ENCODE results near the gene GNAI3. TPM values are rescaled to one million over a fixed set of nuclear protein-coding genes. Genes with fewer than 3 reads are reported as not detected.
A peak's percentile ranks its signal among the peaks of the same experiment; 100 is the strongest.

GNAI3 gene
- polyA plus RNA-seq, 2 of the 4 experiments (the other 2 are of a cell fraction), result 5.3 to 8.7 TPM

- no peak for TF ChIP-seq HOXA7 (CRISPR knock-in tag; IDR thresholded peaks at IDR 0.05)
- TF ChIP-seq CBX8 (IDR thresholded peaks at IDR 0.05), result no peak
- no peak for TF ChIP-seq KDM5A (IDR thresholded peaks at IDR 0.05)
Observed at GRCh38 chr1:109643385-109644230, 95.2 kb downstream of the GNAI3 start (continued).

GRCh38 chr1:109644670-109645069 lies 96.3 kb downstream of the GNAI3 start:
- H3K4me3 ChIP-seq, result no peak overlapping the region
- ChIA-PET POLR2A (no interaction called here), CTCF (interaction anchor here (0.7 to 21.4 kb wide), 5 partner anchors 9 to 366 kb away, joined by 3 to 295 read pairs (median 73); partner anchors contain the start of gene GSTM4)
- H3K4me2 ChIP-seq, result no peak overlapping the region
- no peak for TF ChIP-seq CEBPB (IDR thresholded peaks at IDR 0.05)
- no peak for TF ChIP-seq GATA3 (IDR thresholded peaks at IDR 0.05; ENCODE audit: borderline replicate concordance)
- no peak for TF ChIP-seq SMC3 (IDR thresholded peaks at IDR 0.05)
- no peak for TF ChIP-seq ZSCAN20 (CRISPR knock-in tag; IDR thresholded peaks at IDR 0.05)
- TF ChIP-seq NFE2L2 (conservative IDR thresholded peaks at IDR 0.05; ENCODE audit: low read length), result no peak
- no peak for TF ChIP-seq FOXS1 (CRISPR knock-in tag; IDR thresholded peaks at IDR 0.05)
- TF ChIP-seq HDAC2 (IDR thresholded peaks at IDR 0.05), result no peak
- TF ChIP-seq ZNF302 (CRISPR knock-in tag; IDR thresholded peaks at IDR 0.05), result no peak
- no peak for TF ChIP-seq HMGXB4 (CRISPR knock-in tag; IDR thresholded peaks at IDR 0.05; ENCODE audit: borderline replicate concordance)
- TF ChIP-seq HOXB5 (CRISPR knock-in tag; IDR thresholded peaks at IDR 0.05), result no peak
- no peak for TF ChIP-seq ZFP36 (IDR thresholded peaks at IDR 0.05; ENCODE audit: borderline replicate concordance, partially characterized antibody)
- TF ChIP-seq CHD4 (IDR thresholded peaks at IDR 0.05; ENCODE audit: borderline replicate concordance), result no peak
- no peak for TF ChIP-seq BHLHE40 (IDR thresholded peaks at IDR 0.05; ENCODE audit: low read depth, low read length)
- no peak for TF ChIP-seq RFX5 (IDR thresholded peaks at IDR 0.05)
- no peak for ATAC-seq
- no peak for DNase-seq (ENCODE audit: low read depth in 1 of 2, low spot score in 1 of 2)
- no peak for FAIRE-seq
- no peaks in the 10 kb centered on the region for H3K9me3 ChIP-seq
- WGBS (ENCODE audit: missing lambda C conversion rate), result no CpG with 5 or more reads among the region's 10 CpGs
- no peak overlapping the region for H3K27ac ChIP-seq
- H3K4me1 ChIP-seq, result peaks cover 13% of the 10 kb centered on the region; the same call in 2 of the 3 replicates

GRCh38 chr1:109649491-109649914 lies 101.1 kb downstream of the GNAI3 start:
- DNase-seq (ENCODE audit: low read depth in 1 of 2, low spot score in 1 of 2), result peak in 1 of 2 experiments; percentile 46
- FAIRE-seq, result no peak
- Histone ChIP-seq H3K4me1 (peaks cover 17% of the 10 kb centered on the region; the same call in 2 of the 3 replicates), H3K27ac (peak overlapping the region; percentile 57 to 63; a peak in 5 of 6 replicates), H3K4me3 (0 out of 3 replicates have a peak overlapping the region, but pooled peaks have one; percentile 21), H3K9me3 (no peaks in the 10 kb centered on the region), H3K4me2 (peak overlapping the region; percentile 80)
- peak in 1 of 2 experiments; percentile 67; a peak in 3 of 6 replicates for ATAC-seq
- no peak for TF ChIP-seq HEYL (CRISPR knock-in tag; IDR thresholded peaks at IDR 0.05)
- TF ChIP-seq HES2 (IDR thresholded peaks at IDR 0.05), result no peak
- peak; percentile 55 for TF ChIP-seq CTCF (IDR thresholded peaks at IDR 0.05)
- TF ChIP-seq ZSCAN20 (CRISPR knock-in tag; IDR thresholded peaks at IDR 0.05), result no peak
- TF ChIP-seq MAZ (IDR thresholded peaks at IDR 0.05; ENCODE audit: borderline replicate concordance, low read depth, low read length), result no peak
- TF ChIP-seq PHF8 (IDR thresholded peaks at IDR 0.05; ENCODE audit: borderline replicate concordance, low read depth), result no peak
- TF ChIP-seq KDM5A (IDR thresholded peaks at IDR 0.05), result no peak
- TF ChIP-seq HOXA7 (CRISPR knock-in tag; IDR thresholded peaks at IDR 0.05), result no peak
- no peak for TF ChIP-seq POLR2A (IDR thresholded peaks at IDR 0.05; ENCODE audit: low read length)
- peak; percentile 36; the same call in 1 of the 3 replicates for TF ChIP-seq SMC3 (IDR thresholded peaks at IDR 0.05)
- no peak for TF ChIP-seq BHLHE40 (IDR thresholded peaks at IDR 0.05; ENCODE audit: low read depth, low read length)
- TF ChIP-seq RAD21 (conservative IDR thresholded peaks at IDR 0.05 in 1 of 2, IDR thresholded peaks at IDR 0.05 in 1 of 2), result peak; percentile 48 to 50
- TF ChIP-seq PBX3 (IDR thresholded peaks at IDR 0.05), result no peak
- TF ChIP-seq ATOH8 (CRISPR knock-in tag; IDR thresholded peaks at IDR 0.05; ENCODE audit: low read depth), result no peak
- POLR2A ChIA-PET, result interaction anchor here (1.5 to 1.8 kb wide), 2 partner anchors 101 to 123 kb away, joined by 3 to 10 read pairs; partner anchors contain the start of gene GNAI3
- CTCF ChIA-PET, result interaction anchor here (0.7 to 10.6 kb wide), 24 partner anchors 8 to 335 kb away, joined by 3 to 187 read pairs (median 4); partner anchors contain the start of genes AHCYL1, GNAI3 and GSTM5
- 5% methylated on average over 4 of the region's 4 CpGs for WGBS (ENCODE audit: missing lambda C conversion rate)

All from A549 (cell line).